ENCODE results near the gene DLG5.

The DLG5 gene

GRCh38 chr10:77943121-77943901 is 16.8 kb upstream of the DLG5 start:
- DNase-seq, result peak; percentile 88

- no peak for DNase-seq
Measured at GRCh38 chr10:77941790-77942189, 15.2 kb upstream of the DLG5 start.

GRCh38 chr10:77940627-77941026 is 14.1 kb upstream of the DLG5 start:
- DNase-seq, result peak; percentile 22

- DNase-seq, result no peak
Measured at GRCh38 chr10:77940225-77940624, 13.7 kb upstream of the DLG5 start.

GRCh38 chr10:77939561-77940001 is 13.0 kb upstream of the DLG5 start:
- peak; percentile 93 for DNase-seq

GRCh38 chr10:77936697-77937567 is 10.4 kb upstream of the DLG5 start:
- no peak for DNase-seq

- peak; percentile 22 for DNase-seq
Measured at GRCh38 chr10:77932016-77932715, 5.6 kb upstream of the DLG5 start.

GRCh38 chr10:77927402-77928246 is 1.1 kb upstream of the DLG5 start:
- peak; percentile 55 for DNase-seq

- peak; percentile 61 for DNase-seq
Measured at GRCh38 chr10:77925795-77926565, 575 bp downstream of the DLG5 start.

GRCh38 chr10:77925410-77925794 is 1.2 kb downstream of the DLG5 start:
- DNase-seq, result peak; percentile 14

GRCh38 chr10:77922566-77923179 is 3.9 kb downstream of the DLG5 start:
- DNase-seq, result no peak

- DNase-seq, result no peak
Measured at GRCh38 chr10:77922055-77922454, 4.5 kb downstream of the DLG5 start.

GRCh38 chr10:77921395-77921794 is 5.2 kb downstream of the DLG5 start:
- DNase-seq, result peak; percentile 60

- DNase-seq, result no peak
Measured at GRCh38 chr10:77920495-77920894, 6.1 kb downstream of the DLG5 start.

GRCh38 chr10:77919713-77920108 is 6.8 kb downstream of the DLG5 start:
- no peak for DNase-seq

- no peak for DNase-seq
Measured at GRCh38 chr10:77915319-77916105, 11.0 kb downstream of the DLG5 start.

- DNase-seq, result no peak
Measured at GRCh38 chr10:77913090-77913489, 13.5 kb downstream of the DLG5 start.

GRCh38 chr10:77912576-77912975 is 14.0 kb downstream of the DLG5 start:
- no peak for DNase-seq

GRCh38 chr10:77911535-77912123 is 14.9 kb downstream of the DLG5 start:
- no peak for DNase-seq

Measured in NCI-H69 (cell line).